SH-SY5Y (cell line): Measurements from ENCODE around the gene NARS2.

Source experiments
- GATA2 ChIP-seq: IDR thresholded peaks from 2 replicates; pipeline ENCODE4 v1.6.1; 2011; ENCODE audit warnings: mild to moderate bottlenecking, low read depth, low read length
- GATA3 ChIP-seq: IDR thresholded peaks from 2 replicates; pipeline ENCODE4 v1.6.1; 2011; ENCODE audit warnings: low read depth, mild to moderate bottlenecking, low read length, moderate library complexity

NARS2 gene

GRCh38 chr11:78532991-78533390, 41.7 kb downstream of the NARS2 start:
- TF ChIP-seq GATA2 (no peak), GATA3 (no peak)

GRCh38 chr11:78526497-78527146, 48.0 kb downstream of the NARS2 start:
- no peak for TF ChIP-seq GATA3
- TF ChIP-seq GATA2 = no peak

GRCh38 chr11:78525720-78526119, 48.9 kb downstream of the NARS2 start:
- TF ChIP-seq GATA3 = no peak
- no peak for TF ChIP-seq GATA2

GRCh38 chr11:78520230-78520629, 54.4 kb downstream of the NARS2 start:
- TF ChIP-seq GATA2 (no peak), GATA3 (no peak)

GRCh38 chr11:78516281-78516680, 58.4 kb downstream of the NARS2 start:
- TF ChIP-seq GATA2 (peak; percentile 56), GATA3 (peak; percentile 54; the same call in 1 of the 2 replicates)

- peak; percentile 63 for TF ChIP-seq GATA2
- no peak for TF ChIP-seq GATA3
Observed at GRCh38 chr11:78514922-78515502, 59.7 kb downstream of the NARS2 start.

- TF ChIP-seq GATA2 (no peak), GATA3 (no peak)
Observed at GRCh38 chr11:78510597-78510996, 64.1 kb downstream of the NARS2 start.

GRCh38 chr11:78510025-78510596, 64.6 kb downstream of the NARS2 start:
- TF ChIP-seq GATA2 = no peak
- TF ChIP-seq GATA3 = no peak

- TF ChIP-seq GATA2 (no peak), GATA3 (no peak)
Observed at GRCh38 chr11:78504708-78505107, 70.0 kb downstream of the NARS2 start.

GRCh38 chr11:78504181-78504580, 70.5 kb downstream of the NARS2 start:
- no peak for TF ChIP-seq GATA2
- no peak for TF ChIP-seq GATA3

- TF ChIP-seq GATA3 (no peak), GATA2 (no peak)
Observed at GRCh38 chr11:78499971-78500370, 74.7 kb downstream of the NARS2 start.

GRCh38 chr11:78497293-78497692, 77.4 kb downstream of the NARS2 start:
- no peak for TF ChIP-seq GATA3
- no peak for TF ChIP-seq GATA2

- TF ChIP-seq GATA2 (no peak), GATA3 (no peak)
Observed at GRCh38 chr11:78493413-78493975, 81.2 kb downstream of the NARS2 start.

- no peak for TF ChIP-seq GATA3
- no peak for TF ChIP-seq GATA2
Observed at GRCh38 chr11:78492973-78493372, 81.7 kb downstream of the NARS2 start.

GRCh38 chr11:78489184-78489583, 85.5 kb downstream of the NARS2 start:
- TF ChIP-seq GATA2 (no peak), GATA3 (no peak)

GRCh38 chr11:78478536-78478935, 96.1 kb downstream of the NARS2 start:
- TF ChIP-seq GATA3 (no peak), GATA2 (no peak)
